HEK293T (cell line): Measurements from ENCODE around the gene MSMP.
A peak's percentile ranks its signal among the peaks of the same experiment; 100 is the strongest.

Experiments
- CTCF ChIA-PET: fragments of 350-600 bp; formaldehyde crosslinking; extraction: SDS; loops from one replicate; lab custom pipeline; 2021; ENCODE audit warnings: antibody characterized with exemption, inconsistent platforms; lab: Yijun Ruan, JAX
- POLR2A ChIA-PET: fragments of 350-600 bp; formaldehyde crosslinking; extraction: SDS; loops from one replicate; lab custom pipeline; 2020; ENCODE audit warnings: antibody characterized with exemption, inconsistent platforms; lab: Yijun Ruan, JAX
- DNase-seq: peaks from one replicate; pipeline ENCODE4 v3.0.0; 2012; ENCODE audit warnings: mixed read lengths; ENCODE audit errors: extremely low spot score
- ARNT ChIP-seq: fragments of 450-650 bp; IDR thresholded peaks from 2 replicates; pipeline ENCODE4 v1.6.1; 2017; ENCODE audit warnings: mild to moderate bottlenecking
- BHLHE40 ChIP-seq: fragments of 450-650 bp; IDR thresholded peaks from 2 replicates; pipeline ENCODE4 v1.6.1; 2016; ENCODE audit warnings: mild to moderate bottlenecking, moderate library complexity, borderline replicate concordance
- CTBP1 ChIP-seq: fragments of 450-650 bp; IDR thresholded peaks from 2 replicates; pipeline ENCODE4 v1.6.1; 2016; ENCODE audit warnings: borderline replicate concordance
- ELF4 ChIP-seq: fragments of 450-650 bp; IDR thresholded peaks from 2 replicates; pipeline ENCODE4 v1.6.1; 2017; ENCODE audit warnings: antibody characterized with exemption
- FOXA1 ChIP-seq: fragments of 450-650 bp; IDR thresholded peaks from 2 replicates; pipeline ENCODE4 v1.6.1; 2016; ENCODE audit warnings: mild to moderate bottlenecking
- FOXK2 ChIP-seq: fragments of 450-650 bp; IDR thresholded peaks from 2 replicates; pipeline ENCODE4 v1.6.1; 2016; ENCODE audit warnings: mild to moderate bottlenecking
- FOXM1 ChIP-seq: fragments of 450-650 bp; IDR thresholded peaks from 2 replicates; pipeline ENCODE4 v1.6.1; 2017; ENCODE audit warnings: mild to moderate bottlenecking, borderline replicate concordance
- HDGF ChIP-seq: fragments of 450-650 bp; IDR thresholded peaks from 2 replicates; pipeline ENCODE4 v1.6.1; 2017; ENCODE audit warnings: antibody characterized with exemption, borderline replicate concordance
- L3MBTL2 ChIP-seq: fragments of 450-650 bp; conservative IDR thresholded peaks from 2 replicates; pipeline ENCODE4 v1.6.1; 2016; ENCODE audit warnings: mild to moderate bottlenecking
- LEF1 ChIP-seq: fragments of 450-650 bp; IDR thresholded peaks from 2 replicates; pipeline ENCODE4 v1.6.1; 2017; ENCODE audit warnings: mild to moderate bottlenecking, borderline replicate concordance
- NFRKB ChIP-seq: fragments of 450-650 bp; IDR thresholded peaks from 2 replicates; pipeline ENCODE4 v1.6.1; 2016; ENCODE audit warnings: mild to moderate bottlenecking, moderate library complexity
- PKNOX1 ChIP-seq: fragments of 450-650 bp; IDR thresholded peaks from 2 replicates; pipeline ENCODE4 v1.6.1; 2016
- SP1 ChIP-seq: fragments of 450-650 bp; IDR thresholded peaks from 2 replicates; pipeline ENCODE4 v1.6.1; 2017
- SUZ12 ChIP-seq: fragments of 450-650 bp; IDR thresholded peaks from 2 replicates; pipeline ENCODE4 v1.6.1; 2016; ENCODE audit warnings: mild to moderate bottlenecking
- TARDBP ChIP-seq: fragments of 450-650 bp; IDR thresholded peaks from 2 replicates; pipeline ENCODE4 v1.6.1; 2016
- ZNF384 ChIP-seq: fragments of 450-650 bp; IDR thresholded peaks from 2 replicates; pipeline ENCODE4 v1.6.1; 2016

The MSMP gene

GRCh38 chr9:35737143-35737542 lies 16.9 kb downstream of the MSMP start:
- no peak for DNase-seq
- ChIA-PET POLR2A (interaction anchor here (3.3 kb wide), 1 partner anchor 12 kb away, joined by 15 read pairs; the partner anchor contains the start of genes GBA2 and RGP1), CTCF (no interaction called here)
- TF ChIP-seq NFRKB = no peak
- no peak for TF ChIP-seq L3MBTL2

GRCh38 chr9:35736201-35736633 lies 17.9 kb downstream of the MSMP start:
- CTCF ChIA-PET = interaction anchor here (0.7 to 1.9 kb wide), 3 partner anchors 11 to 146 kb away, joined by 3 to 4 read pairs (median 4); partner anchors contain the start of genes GBA2 and RGP1
- peak; percentile 68 for DNase-seq
- POLR2A ChIA-PET = interaction anchor here (3.3 kb wide), 1 partner anchor 13 kb away, joined by 15 read pairs; the partner anchor contains the start of genes GBA2 and RGP1
- no peak for TF ChIP-seq SP1
- no peak for TF ChIP-seq FOXK2
- TF ChIP-seq HDGF = no peak
- TF ChIP-seq CTBP1 = no peak
- no peak for TF ChIP-seq TARDBP
- TF ChIP-seq NFRKB = no peak
- TF ChIP-seq SUZ12 = no peak
- no peak for TF ChIP-seq FOXM1
- TF ChIP-seq ARNT = no peak
- no peak for TF ChIP-seq FOXA1
- TF ChIP-seq LEF1 = no peak
- TF ChIP-seq ELF4 = no peak
- TF ChIP-seq BHLHE40 = no peak
- no peak for TF ChIP-seq ZNF384

GRCh38 chr9:35734096-35734495 lies 20.0 kb downstream of the MSMP start:
- TF ChIP-seq PKNOX1 = no peak
- no peak for TF ChIP-seq TARDBP
- TF ChIP-seq CTBP1 = no peak
- no peak for TF ChIP-seq ZNF384
- TF ChIP-seq L3MBTL2 = no peak
- TF ChIP-seq ELF4 = no peak
- no peak for TF ChIP-seq FOXK2
- no peak for TF ChIP-seq ARNT
- TF ChIP-seq HDGF = no peak
- no peak for TF ChIP-seq NFRKB
- ChIA-PET CTCF (no interaction called here), POLR2A (no interaction called here)
- no peak for DNase-seq

GRCh38 chr9:35732800-35733541 lies 21.1 kb downstream of the MSMP start:
- ChIA-PET POLR2A (interaction anchor here (0.7 to 2.6 kb wide), 10 partner anchors 12 to 129 kb away, joined by 3 to 20 read pairs (median 4); partner anchors contain the start of genes CCDC107, GBA2, RGP1 and RMRP), CTCF (interaction anchor here (0.8 to 3.2 kb wide), 6 partner anchors 14 to 76 kb away, joined by 3 to 11 read pairs (median 4); no protein-coding TSS in a partner anchor)
- TF ChIP-seq PKNOX1 (peak; percentile 31; the same call in 1 of the 2 replicates), SP1 (no peak), FOXM1 (no peak), BHLHE40 (no peak)
- peak; percentile 52 for DNase-seq

- DNase-seq = peak; percentile 93
- ChIA-PET POLR2A (interaction anchor here (0.5 to 2.6 kb wide), 14 partner anchors 13 to 128 kb away, joined by 3 to 20 read pairs (median 5); partner anchors contain the start of genes CCDC107, GBA2, HINT2 and RGP1), CTCF (interaction anchor here (0.8 to 3.2 kb wide), 7 partner anchors 15 to 120 kb away, joined by 3 to 11 read pairs (median 4); no protein-coding TSS in a partner anchor)
- TF ChIP-seq L3MBTL2 = peak; percentile 41; the same call in 1 of the 2 replicates
- peak; percentile 71 for TF ChIP-seq ELF4
- no peak for TF ChIP-seq LEF1
Measured at GRCh38 chr9:35732185-35732799, 21.8 kb downstream of the MSMP start, which contains the start of the genes CREB3 and TLN1. CREB3 (plus strand) TSS chr9:35732666; CDS start chr9:35732773, 107 bp downstream. TLN1 (minus strand) TSS chr9:35732195; CDS start chr9:35725694, 6,501 bp downstream.

- TF ChIP-seq FOXK2 (no peak), ZNF384 (no peak), PKNOX1 (no peak), SUZ12 (no peak), BHLHE40 (no peak), SP1 (no peak), FOXA1 (no peak), NFRKB (no peak), LEF1 (no peak), L3MBTL2 (no peak), CTBP1 (no peak)
- ChIA-PET POLR2A (interaction anchor here (1.0 to 2.6 kb wide), 12 partner anchors 13 to 128 kb away, joined by 3 to 20 read pairs (median 6); partner anchors contain the start of genes ARHGEF39, CCDC107, GBA2 and HINT2), CTCF (interaction anchor here (1.2 to 3.2 kb wide), 4 partner anchors 16 to 119 kb away, joined by 4 to 11 read pairs (median 4); no protein-coding TSS in a partner anchor)
- DNase-seq = no peak
Measured at GRCh38 chr9:35731415-35732184, 22.5 kb downstream of the MSMP start.
